Measurements from ENCODE around the gene PHF13.
A peak's percentile ranks its signal among the peaks of the same experiment; 100 is the strongest.
"Not testable (repeated sequence)": the region's sequence is repeated elsewhere in the genome, so short reads cannot be mapped to it uniquely, and the experiment has no call there.

The PHF13 gene

GRCh38 chr1:6638226-6638625 lies 24.7 kb downstream of the PHF13 start:
- H3K9ac ChIP-seq (ENCODE audit: low read length): no peak overlapping the region
- H3K36me3 ChIP-seq (ENCODE audit: insufficient read depth, low read length): peaks cover 69% of the 10 kb centered on the region
- H3K4me1 ChIP-seq (ENCODE audit: insufficient read depth, low read length): peaks cover 5% of the 10 kb centered on the region
- peak overlapping the region; percentile 17 for H3K27ac ChIP-seq (ENCODE audit: low read depth, low read length)
- no peaks in the 10 kb centered on the region for H3K27me3 ChIP-seq (ENCODE audit: control insufficient read depth in 1 of 2, insufficient read depth in 2 of 2, low read length in 2 of 2)
- no peak overlapping the region for H3K4me3 ChIP-seq (ENCODE audit: low read depth in 1 of 2, low read length in 2 of 2)
- no peaks in the 10 kb centered on the region for H3K9me3 ChIP-seq (ENCODE audit: low read length)

GRCh38 chr1:6640867-6641266 lies 27.3 kb downstream of the PHF13 start:
- H3K27me3 ChIP-seq (ENCODE audit: control insufficient read depth in 1 of 2, insufficient read depth in 2 of 2, low read length in 2 of 2); H3K27ac ChIP-seq (ENCODE audit: low read depth, low read length); H3K4me3 ChIP-seq (ENCODE audit: low read depth in 1 of 2, low read length in 2 of 2); H3K9ac ChIP-seq (ENCODE audit: low read length); H3K4me1 ChIP-seq (ENCODE audit: insufficient read depth, low read length); H3K9me3 ChIP-seq (ENCODE audit: low read length): not testable (repeated sequence)
- peaks cover 61% of the 10 kb centered on the region for H3K36me3 ChIP-seq (ENCODE audit: insufficient read depth, low read length)

- Histone ChIP-seq H3K9me3 (ENCODE audit: low read length) (no peaks in the 10 kb centered on the region), H3K27me3 (ENCODE audit: control insufficient read depth in 1 of 2, insufficient read depth in 2 of 2, low read length in 2 of 2) (no peaks in the 10 kb centered on the region), H3K4me1 (ENCODE audit: insufficient read depth, low read length) (no peaks in the 10 kb centered on the region), H3K27ac (ENCODE audit: low read depth, low read length) (no peak overlapping the region), H3K9ac (ENCODE audit: low read length) (no peak overlapping the region), H3K4me3 (ENCODE audit: low read depth in 1 of 2, low read length in 2 of 2) (no peak overlapping the region), H3K36me3 (ENCODE audit: insufficient read depth, low read length) (peaks cover 33% of the 10 kb centered on the region)
These were observed 31.5 kb downstream of the PHF13 start for GRCh38 chr1:6645018-6645417.

GRCh38 chr1:6646499-6647148 lies 33.1 kb downstream of the PHF13 start:
- Histone ChIP-seq H3K36me3 (ENCODE audit: insufficient read depth, low read length) (peaks cover 32% of the 10 kb centered on the region), H3K27ac (ENCODE audit: low read depth, low read length) (no peak overlapping the region), H3K4me1 (ENCODE audit: insufficient read depth, low read length) (no peaks in the 10 kb centered on the region), H3K9me3 (ENCODE audit: low read length) (no peaks in the 10 kb centered on the region), H3K27me3 (ENCODE audit: control insufficient read depth in 1 of 2, insufficient read depth in 2 of 2, low read length in 2 of 2) (no peaks in the 10 kb centered on the region), H3K4me3 (ENCODE audit: low read depth in 1 of 2, low read length in 2 of 2) (no peak overlapping the region), H3K9ac (ENCODE audit: low read length) (no peak overlapping the region)

- Histone ChIP-seq H3K36me3 (ENCODE audit: insufficient read depth, low read length) (peaks cover 38% of the 10 kb centered on the region), H3K27ac (ENCODE audit: low read depth, low read length) (no peak overlapping the region)
These were observed 35.0 kb downstream of the PHF13 start for GRCh38 chr1:6648556-6648955.

GRCh38 chr1:6651909-6652308 lies 38.4 kb downstream of the PHF13 start:
- Histone ChIP-seq H3K36me3 (ENCODE audit: insufficient read depth, low read length) (peaks cover 33% of the 10 kb centered on the region), H3K4me1 (ENCODE audit: insufficient read depth, low read length) (no peaks in the 10 kb centered on the region), H3K4me3 (ENCODE audit: low read depth in 1 of 2, low read length in 2 of 2) (no peak overlapping the region), H3K27ac (ENCODE audit: low read depth, low read length) (no peak overlapping the region), H3K9me3 (ENCODE audit: low read length) (no peaks in the 10 kb centered on the region), H3K9ac (ENCODE audit: low read length) (no peak overlapping the region), H3K27me3 (ENCODE audit: control insufficient read depth in 1 of 2, insufficient read depth in 2 of 2, low read length in 2 of 2) (no peaks in the 10 kb centered on the region)

More at GRCh38 chr1:6648556-6648955, 35.0 kb downstream of the PHF13 start:
- no peaks in the 10 kb centered on the region for H3K9me3 ChIP-seq (ENCODE audit: low read length)
- no peak overlapping the region for H3K4me3 ChIP-seq (ENCODE audit: low read depth in 1 of 2, low read length in 2 of 2)
- no peaks in the 10 kb centered on the region for H3K4me1 ChIP-seq (ENCODE audit: insufficient read depth, low read length)
- H3K27me3 ChIP-seq (ENCODE audit: control insufficient read depth in 1 of 2, insufficient read depth in 2 of 2, low read length in 2 of 2): no peaks in the 10 kb centered on the region
- H3K9ac ChIP-seq (ENCODE audit: low read length): no peak overlapping the region

- H3K4me1 ChIP-seq (ENCODE audit: insufficient read depth, low read length): no peaks in the 10 kb centered on the region
- H3K9ac ChIP-seq (ENCODE audit: low read length): no peak overlapping the region
- no peak overlapping the region for H3K4me3 ChIP-seq (ENCODE audit: low read depth in 1 of 2, low read length in 2 of 2)
- peaks cover 33% of the 10 kb centered on the region for H3K36me3 ChIP-seq (ENCODE audit: insufficient read depth, low read length)
- H3K27ac ChIP-seq (ENCODE audit: low read depth, low read length): no peak overlapping the region
- no peaks in the 10 kb centered on the region for H3K9me3 ChIP-seq (ENCODE audit: low read length)
- no peaks in the 10 kb centered on the region for H3K27me3 ChIP-seq (ENCODE audit: control insufficient read depth in 1 of 2, insufficient read depth in 2 of 2, low read length in 2 of 2)
These were observed 39.5 kb downstream of the PHF13 start for GRCh38 chr1:6652986-6653385.

- Histone ChIP-seq H3K4me1 (ENCODE audit: insufficient read depth, low read length) (no peaks in the 10 kb centered on the region), H3K9ac (ENCODE audit: low read length) (no peak overlapping the region), H3K27ac (ENCODE audit: low read depth, low read length) (no peak overlapping the region), H3K9me3 (ENCODE audit: low read length) (no peaks in the 10 kb centered on the region), H3K27me3 (ENCODE audit: control insufficient read depth in 1 of 2, insufficient read depth in 2 of 2, low read length in 2 of 2) (no peaks in the 10 kb centered on the region), H3K36me3 (ENCODE audit: insufficient read depth, low read length) (peaks cover 33% of the 10 kb centered on the region), H3K4me3 (ENCODE audit: low read depth in 1 of 2, low read length in 2 of 2) (no peak overlapping the region)
These were observed 40.1 kb downstream of the PHF13 start for GRCh38 chr1:6653436-6654290.

GRCh38 chr1:6657138-6657537 lies 43.6 kb downstream of the PHF13 start:
- H3K9me3 ChIP-seq (ENCODE audit: low read length): no peaks in the 10 kb centered on the region
- H3K27ac ChIP-seq (ENCODE audit: low read depth, low read length): no peak overlapping the region
- H3K4me1 ChIP-seq (ENCODE audit: insufficient read depth, low read length): no peaks in the 10 kb centered on the region
- H3K4me3 ChIP-seq (ENCODE audit: low read depth in 1 of 2, low read length in 2 of 2): no peak overlapping the region
- no peaks in the 10 kb centered on the region for H3K27me3 ChIP-seq (ENCODE audit: control insufficient read depth in 1 of 2, insufficient read depth in 2 of 2, low read length in 2 of 2)
- peaks cover 21% of the 10 kb centered on the region for H3K36me3 ChIP-seq (ENCODE audit: insufficient read depth, low read length)
- H3K9ac ChIP-seq (ENCODE audit: low read length): no peak overlapping the region

- Histone ChIP-seq H3K4me3 (ENCODE audit: low read depth in 1 of 2, low read length in 2 of 2) (no peak overlapping the region), H3K27me3 (ENCODE audit: control insufficient read depth in 1 of 2, insufficient read depth in 2 of 2, low read length in 2 of 2) (no peaks in the 10 kb centered on the region), H3K27ac (ENCODE audit: low read depth, low read length) (no peak overlapping the region), H3K9me3 (ENCODE audit: low read length) (no peaks in the 10 kb centered on the region), H3K9ac (ENCODE audit: low read length) (no peak overlapping the region), H3K36me3 (ENCODE audit: insufficient read depth, low read length) (peaks cover 7% of the 10 kb centered on the region), H3K4me1 (ENCODE audit: insufficient read depth, low read length) (no peaks in the 10 kb centered on the region)
These were observed 45.0 kb downstream of the PHF13 start for GRCh38 chr1:6658359-6659060.

- Histone ChIP-seq H3K27me3 (ENCODE audit: control insufficient read depth in 1 of 2, insufficient read depth in 2 of 2, low read length in 2 of 2) (no peaks in the 10 kb centered on the region), H3K27ac (ENCODE audit: low read depth, low read length) (no peak overlapping the region), H3K36me3 (ENCODE audit: insufficient read depth, low read length) (peaks cover 4% of the 10 kb centered on the region), H3K9ac (ENCODE audit: low read length) (no peak overlapping the region), H3K4me1 (ENCODE audit: insufficient read depth, low read length) (no peaks in the 10 kb centered on the region), H3K4me3 (ENCODE audit: low read depth in 1 of 2, low read length in 2 of 2) (no peak overlapping the region), H3K9me3 (ENCODE audit: low read length) (no peaks in the 10 kb centered on the region)
These were observed 47.0 kb downstream of the PHF13 start for GRCh38 chr1:6660415-6661049.

Data from muscle layer of colon (tissue), 2 donors.